DOHH2 (cell line): ENCODE results near the gene GDPD4.

Source experiments
- CTCF ChIP-seq: fragments of 200-600 bp; sonication (generic); IDR thresholded peaks from one replicate; pipeline ENCODE4 v1.5.1; 2014; ENCODE audit warnings: antibody characterized with exemption, mild to moderate bottlenecking, low read depth, low read length; ENCODE audit not compliant: poor library complexity, severe bottlenecking
- EZH2phosphoT487 ChIP-seq: fragments of 200-600 bp; sonication (generic); IDR thresholded peaks from 2 replicates; pipeline ENCODE4 v1.6.1; 2017; ENCODE audit warnings: borderline replicate concordance, mild to moderate bottlenecking, antibody characterized with exemption, low read length, moderate library complexity, mixed read lengths

DNA sequence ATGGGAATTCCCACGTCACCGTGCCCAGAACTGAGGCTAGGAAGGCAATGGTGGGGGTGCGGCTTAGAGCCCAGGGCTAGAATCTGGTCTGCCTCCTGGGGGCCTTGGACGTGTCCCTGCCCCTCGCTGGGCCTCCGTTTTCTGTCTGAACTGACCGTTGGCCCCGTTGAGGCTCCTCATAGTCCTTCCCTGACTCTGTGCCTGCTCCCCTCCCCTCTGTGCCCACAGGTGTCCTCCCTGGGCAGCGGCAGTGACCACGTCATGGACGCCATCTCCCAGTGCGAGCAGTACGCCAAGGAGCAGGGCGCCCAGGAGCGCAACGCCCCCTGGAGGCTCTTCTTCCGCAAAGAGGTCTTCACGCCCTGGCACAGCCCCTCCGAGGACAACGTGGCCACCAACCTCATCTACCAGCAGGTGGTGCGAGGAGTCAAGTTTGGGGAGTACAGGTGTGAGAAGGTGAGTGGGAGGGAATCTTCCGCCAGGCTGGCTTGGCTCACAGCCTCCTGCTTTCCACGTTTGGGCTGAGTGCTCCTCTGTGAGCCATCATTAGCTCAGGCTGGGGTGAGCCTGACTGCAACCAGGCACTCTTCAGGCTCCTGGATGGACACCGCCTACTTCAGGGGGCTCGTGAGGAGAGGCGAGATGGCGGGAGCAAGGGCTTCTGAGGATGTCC is 109.5 kb downstream of the GDPD4 start:
- TF ChIP-seq CTCF (peak; percentile 84), EZH2phosphoT487 (no peak)
